ENCODE data around the gene RAB11FIP3. TPM values are rescaled to one million over a fixed set of nuclear protein-coding genes. Genes with fewer than 3 reads are reported as not detected.

Gene RAB11FIP3
- total RNA-seq, 1 donor from 2014 or later, result 10.5 TPM

DNA sequence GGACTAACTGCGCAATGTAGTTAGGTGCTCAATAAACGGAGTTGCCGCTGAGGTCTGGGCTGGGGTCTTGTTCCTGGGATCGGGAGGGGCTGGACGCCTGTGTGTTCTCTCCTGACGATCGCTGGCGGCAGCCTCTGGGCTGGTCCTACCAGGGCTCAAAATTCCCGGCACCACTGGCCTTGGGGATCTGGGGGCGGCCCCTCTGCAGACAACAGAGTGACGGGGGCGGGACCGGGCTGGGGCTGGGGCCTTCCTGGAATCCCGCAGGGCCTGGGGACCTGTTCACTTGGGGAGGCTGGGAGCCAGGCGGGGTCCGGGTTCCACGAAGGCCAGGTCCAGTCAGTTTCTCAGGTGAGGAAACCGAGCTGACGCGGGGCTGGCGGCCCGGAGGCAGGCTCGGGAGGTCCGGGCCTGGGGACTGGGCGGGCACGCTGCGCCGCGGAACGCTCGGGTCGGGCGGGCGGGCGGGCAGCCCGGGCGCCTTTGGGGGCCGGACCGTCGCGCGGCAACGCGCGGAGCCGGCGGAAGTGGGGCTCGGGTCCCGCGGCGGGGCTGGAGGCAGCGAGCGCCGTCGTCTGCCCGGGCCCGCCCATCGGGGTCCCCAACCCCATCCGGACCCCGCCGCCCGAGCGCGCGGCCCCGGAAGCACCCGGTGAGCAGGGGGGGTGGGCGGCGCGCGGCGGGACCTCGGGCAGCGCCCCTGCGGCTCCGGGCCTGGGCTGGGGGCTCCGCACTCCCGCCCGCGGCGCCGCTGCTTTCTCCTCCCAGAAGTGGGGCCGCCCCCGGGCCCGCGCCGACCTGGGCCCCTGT lies 144.2 kb downstream of the RAB11FIP3 start, which contains the start of gene PIGQ:
Gene PIGQ, plus strand, starts transcription at position 524 of the 810 bp plus-strand sequence. CDS start 4,107 bp downstream, outside the sequence.
- DNase-seq (ENCODE audit: low read depth), result no peak
- TF ChIP-seq, protein P1, sequence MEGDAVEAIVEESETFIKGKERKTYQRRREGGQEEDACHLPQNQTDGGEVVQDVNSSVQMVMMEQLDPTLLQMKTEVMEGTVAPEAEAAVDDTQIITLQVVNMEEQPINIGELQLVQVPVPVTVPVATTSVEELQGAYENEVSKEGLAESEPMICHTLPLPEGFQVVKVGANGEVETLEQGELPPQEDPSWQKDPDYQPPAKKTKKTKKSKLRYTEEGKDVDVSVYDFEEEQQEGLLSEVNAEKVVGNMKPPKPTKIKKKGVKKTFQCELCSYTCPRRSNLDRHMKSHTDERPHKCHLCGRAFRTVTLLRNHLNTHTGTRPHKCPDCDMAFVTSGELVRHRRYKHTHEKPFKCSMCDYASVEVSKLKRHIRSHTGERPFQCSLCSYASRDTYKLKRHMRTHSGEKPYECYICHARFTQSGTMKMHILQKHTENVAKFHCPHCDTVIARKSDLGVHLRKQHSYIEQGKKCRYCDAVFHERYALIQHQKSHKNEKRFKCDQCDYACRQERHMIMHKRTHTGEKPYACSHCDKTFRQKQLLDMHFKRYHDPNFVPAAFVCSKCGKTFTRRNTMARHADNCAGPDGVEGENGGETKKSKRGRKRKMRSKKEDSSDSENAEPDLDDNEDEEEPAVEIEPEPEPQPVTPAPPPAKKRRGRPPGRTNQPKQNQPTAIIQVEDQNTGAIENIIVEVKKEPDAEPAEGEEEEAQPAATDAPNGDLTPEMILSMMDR (IDR thresholded peaks at IDR 0.05; ENCODE audit: insufficient read depth, low read length, severe bottlenecking), result no peak
- no peak for FAIRE-seq
- no peaks in the 10 kb centered on the region for H3K36me3 ChIP-seq (ENCODE audit: control insufficient read depth, insufficient read depth, low read length)
- no peaks in the 10 kb centered on the region for H3K27me3 ChIP-seq (ENCODE audit: control insufficient read depth, insufficient read depth, low read length)
- peak within 1 kb of the TSS; percentile 68 for H3K4me3 ChIP-seq (ENCODE audit: low read depth, low read length)

Other genes with a start within 250 kb of the RAB11FIP3 start
- not detected in 2 replicates for gene HBA1, start 249.0 kb upstream of the RAB11FIP3 start, total RNA-seq
- gene HBQ1, start 245.2 kb upstream of the RAB11FIP3 start, total RNA-seq, result not detected in 2 replicates
- gene LUC7L, start 196.2 kb upstream of the RAB11FIP3 start, total RNA-seq, result 28.5 and 29.5 TPM in 2 replicates
- gene FAM234A, start 190.8 kb upstream of the RAB11FIP3 start, total RNA-seq, result 11.3 and 39.3 TPM in 2 replicates
- gene RGS11, start 149.7 kb upstream of the RAB11FIP3 start, total RNA-seq, result 0.26 TPM in 1 of 2 replicates, not detected in the other
- gene ARHGDIG, start 145.1 kb upstream of the RAB11FIP3 start, total RNA-seq, result 0.51 TPM in 1 of 2 replicates, not detected in the other
- gene PDIA2, start 142.5 kb upstream of the RAB11FIP3 start, total RNA-seq, result under 0.01 TPM in 1 of 2 replicates, not detected in the other
- 49.0 and 49.5 TPM in 2 replicates for gene AXIN1, start 72.9 kb upstream of the RAB11FIP3 start, total RNA-seq
- gene MRPL28, start 55.1 kb upstream of the RAB11FIP3 start, total RNA-seq, result 104 and 113 TPM in 2 replicates
- gene PGAP6, start 43.7 kb upstream of the RAB11FIP3 start, total RNA-seq, result 44.2 and 46.3 TPM in 2 replicates
- 35.3 and 64.0 TPM in 2 replicates for gene NME4, start 28.4 kb upstream of the RAB11FIP3 start, total RNA-seq
- 3.7 and 7.6 TPM in 2 replicates for gene DECR2, start 23.8 kb upstream of the RAB11FIP3 start, total RNA-seq
- 27.1 and 31.9 TPM in 2 replicates for gene CAPN15, start 102.1 kb downstream of the RAB11FIP3 start, total RNA-seq
- gene PRR35, start 134.7 kb downstream of the RAB11FIP3 start, total RNA-seq, result not detected in 2 replicates
- under 0.01 TPM in 2 replicates for gene NHLRC4, start 141.4 kb downstream of the RAB11FIP3 start, total RNA-seq
- gene PIGQ, start 144.3 kb downstream of the RAB11FIP3 start, total RNA-seq, result 17.2 and 17.9 TPM in 2 replicates
- gene RAB40C, start 164.4 kb downstream of the RAB11FIP3 start, total RNA-seq, result 10.8 and 16.8 TPM in 2 replicates
- 0.13 TPM in 1 of 2 replicates, not detected in the other for gene WFIKKN1, start 205.3 kb downstream of the RAB11FIP3 start, total RNA-seq
- 50.8 and 55.3 TPM in 2 replicates for gene METTL26, start 210.7 kb downstream of the RAB11FIP3 start, total RNA-seq
- 30.2 and 45.0 TPM in 2 replicates for gene MCRIP2, start 216.2 kb downstream of the RAB11FIP3 start, total RNA-seq
- gene WDR90, start 223.7 kb downstream of the RAB11FIP3 start, total RNA-seq, result 4.2 and 7.2 TPM in 2 replicates
- 44.5 and 52.4 TPM in 2 replicates for gene RHOT2, start 242.5 kb downstream of the RAB11FIP3 start, total RNA-seq